ENCODE data around the gene VPS37C. TPM values are rescaled to one million over a fixed set of nuclear protein-coding genes. Genes with fewer than 3 reads are reported as not detected.
A peak's percentile ranks its signal among the peaks of the same experiment; 100 is the strongest.

Gene VPS37C
- total RNA-seq, 1 donor from 2014 or later: 29.1 TPM

DNA sequence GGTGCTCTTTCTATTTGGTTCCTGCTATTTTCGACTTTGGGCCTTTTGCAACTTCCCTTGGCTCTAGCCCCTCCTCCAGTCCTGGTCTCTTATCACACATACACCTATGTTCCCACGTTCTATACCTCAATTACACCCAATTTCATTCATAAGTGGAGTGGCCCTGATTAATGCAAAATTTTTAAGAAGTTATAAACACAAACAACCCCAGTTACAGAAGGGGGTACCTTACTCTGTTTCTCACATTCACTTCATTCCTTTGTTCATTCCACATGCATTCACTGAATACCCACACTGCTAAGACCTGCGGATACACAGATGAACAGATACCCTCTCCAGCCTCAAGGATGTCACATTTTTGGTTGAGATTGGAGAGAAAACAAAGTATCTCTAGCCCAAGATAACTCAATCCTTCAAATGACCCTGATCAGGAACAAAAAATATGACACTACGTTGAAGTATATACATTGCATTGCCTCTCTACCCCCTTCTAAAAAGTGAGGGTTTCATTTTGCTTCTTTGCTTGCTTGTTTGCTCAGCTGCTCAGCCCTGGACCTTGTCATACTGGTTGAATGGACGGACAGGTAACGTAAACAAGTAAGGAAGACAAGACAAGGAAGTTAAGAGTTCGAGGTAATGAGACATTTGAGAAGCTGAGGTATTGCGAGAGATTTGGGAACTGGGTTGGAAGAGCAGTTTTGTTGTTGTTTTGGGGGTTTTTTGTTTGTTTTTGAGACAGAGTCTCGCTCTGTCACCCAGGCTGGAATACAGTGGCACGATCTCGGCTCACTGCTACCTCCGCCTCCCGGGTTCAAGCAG, 3.6 kb upstream of the VPS37C start:
- Mint-ChIP-seq H3K27ac (peak overlapping the region; percentile 48), H3K9me3 (peaks cover 3% of the 10 kb centered on the region), H3K27me3 (ENCODE audit: low read depth) (no peaks in the 10 kb centered on the region), H3K36me3 (no peaks in the 10 kb centered on the region), H3K4me3 (no peak overlapping the region), H3K4me1 (peaks cover 29% of the 10 kb centered on the region)
- TF ChIP-seq, protein P1, sequence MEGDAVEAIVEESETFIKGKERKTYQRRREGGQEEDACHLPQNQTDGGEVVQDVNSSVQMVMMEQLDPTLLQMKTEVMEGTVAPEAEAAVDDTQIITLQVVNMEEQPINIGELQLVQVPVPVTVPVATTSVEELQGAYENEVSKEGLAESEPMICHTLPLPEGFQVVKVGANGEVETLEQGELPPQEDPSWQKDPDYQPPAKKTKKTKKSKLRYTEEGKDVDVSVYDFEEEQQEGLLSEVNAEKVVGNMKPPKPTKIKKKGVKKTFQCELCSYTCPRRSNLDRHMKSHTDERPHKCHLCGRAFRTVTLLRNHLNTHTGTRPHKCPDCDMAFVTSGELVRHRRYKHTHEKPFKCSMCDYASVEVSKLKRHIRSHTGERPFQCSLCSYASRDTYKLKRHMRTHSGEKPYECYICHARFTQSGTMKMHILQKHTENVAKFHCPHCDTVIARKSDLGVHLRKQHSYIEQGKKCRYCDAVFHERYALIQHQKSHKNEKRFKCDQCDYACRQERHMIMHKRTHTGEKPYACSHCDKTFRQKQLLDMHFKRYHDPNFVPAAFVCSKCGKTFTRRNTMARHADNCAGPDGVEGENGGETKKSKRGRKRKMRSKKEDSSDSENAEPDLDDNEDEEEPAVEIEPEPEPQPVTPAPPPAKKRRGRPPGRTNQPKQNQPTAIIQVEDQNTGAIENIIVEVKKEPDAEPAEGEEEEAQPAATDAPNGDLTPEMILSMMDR (IDR thresholded peaks at IDR 0.05; ENCODE audit: unreplicated experiment): no peak
- DNase-seq (ENCODE audit: low spot score in 2 of 2, unreplicated experiment in 2 of 2): no peak

DNA sequence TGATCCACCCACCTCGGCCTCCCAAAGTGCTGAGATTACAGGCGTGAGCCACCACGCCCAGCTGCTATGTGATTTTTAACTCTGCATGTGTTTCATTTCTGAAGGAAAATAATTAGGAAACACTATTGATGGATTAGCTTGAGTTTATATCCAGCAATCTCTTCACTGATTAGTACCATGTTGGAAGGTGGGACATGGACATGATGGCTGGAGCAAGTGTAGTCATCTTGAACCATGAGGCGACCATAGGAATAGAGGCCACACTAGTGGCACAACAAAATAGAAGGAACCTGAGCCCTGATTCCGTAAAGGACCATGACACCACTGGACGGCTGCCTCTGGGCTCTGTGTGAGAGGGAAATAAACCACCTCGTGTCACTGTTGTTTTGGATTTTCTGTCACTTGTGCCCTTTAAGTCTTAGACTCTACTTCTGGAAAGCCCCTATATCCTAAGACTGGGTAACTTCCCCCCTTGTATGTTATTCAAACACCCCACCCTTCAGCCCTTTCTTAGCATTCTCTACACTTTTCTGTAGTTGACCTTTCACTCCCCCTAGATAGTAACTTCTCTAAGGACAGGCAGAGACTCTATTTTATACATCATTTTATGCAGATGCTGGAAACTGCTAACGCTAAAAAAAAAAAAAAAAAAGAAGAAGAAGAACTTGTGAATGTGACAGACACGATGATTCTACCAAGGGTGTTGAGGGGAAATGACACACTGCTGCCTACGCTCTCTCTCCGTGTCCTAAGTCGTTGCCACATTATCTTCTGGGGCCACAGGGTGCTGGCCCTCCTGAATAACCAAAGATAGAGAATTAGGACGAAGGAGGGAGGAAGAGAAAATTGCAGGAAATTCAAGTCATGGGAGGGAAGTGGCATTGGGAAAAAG, 2.7 kb upstream of the VPS37C start:
- H3K27me3 Mint-ChIP-seq (ENCODE audit: low read depth): no peaks in the 10 kb centered on the region
- no peaks in the 10 kb centered on the region for H3K36me3 Mint-ChIP-seq
- no peak overlapping the region for H3K27ac Mint-ChIP-seq
- H3K9me3 Mint-ChIP-seq: peaks cover 3% of the 10 kb centered on the region
- no peak for DNase-seq (ENCODE audit: low spot score in 2 of 2, unreplicated experiment in 2 of 2)
- TF ChIP-seq, protein P1 (IDR thresholded peaks at IDR 0.05; ENCODE audit: unreplicated experiment): no peak
- peaks cover 35% of the 10 kb centered on the region for H3K4me1 Mint-ChIP-seq
- H3K4me3 Mint-ChIP-seq: no peak overlapping the region

DNA sequence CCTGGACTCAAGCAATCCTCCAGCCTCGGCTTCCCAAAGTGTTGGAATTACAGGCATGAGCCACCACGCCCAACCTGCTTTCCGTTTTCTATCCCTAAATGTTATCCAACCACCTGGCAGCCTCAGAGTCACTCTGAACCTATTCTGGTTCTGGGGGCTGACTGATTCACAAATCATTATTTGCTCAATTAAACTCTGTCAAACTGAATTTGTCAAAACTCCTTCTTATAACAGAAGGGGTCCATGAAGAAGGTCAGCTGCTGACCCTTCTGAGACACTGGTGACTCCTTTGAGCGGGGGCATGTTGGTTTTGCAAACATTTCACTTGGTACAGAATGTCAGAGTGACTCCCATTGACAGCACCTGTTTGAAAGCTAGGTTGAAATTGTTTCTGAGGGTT, 1.8 kb upstream of the VPS37C start:
- Mint-ChIP-seq H3K36me3 (no peaks in the 10 kb centered on the region), H3K4me3 (no peak overlapping the region), H3K9me3 (no peaks in the 10 kb centered on the region), H3K27ac (no peak overlapping the region), H3K27me3 (ENCODE audit: low read depth) (no peaks in the 10 kb centered on the region), H3K4me1 (peaks cover 43% of the 10 kb centered on the region)
- TF ChIP-seq, protein P1 (IDR thresholded peaks at IDR 0.05; ENCODE audit: unreplicated experiment): no peak
- DNase-seq (ENCODE audit: low spot score in 2 of 2, unreplicated experiment in 2 of 2): no peak

GRCh38 chr11:61162092-61162941, 1.1 kb upstream of the VPS37C start:
- Mint-ChIP-seq H3K27ac (peak overlapping the region; percentile 92), H3K4me1 (peaks cover 48% of the 10 kb centered on the region), H3K27me3 (ENCODE audit: low read depth) (no peaks in the 10 kb centered on the region), H3K4me3 (peak overlapping the region; percentile 87), H3K9me3 (no peaks in the 10 kb centered on the region), H3K36me3 (peaks cover 3% of the 10 kb centered on the region)
- TF ChIP-seq, protein P1 (IDR thresholded peaks at IDR 0.05; ENCODE audit: unreplicated experiment): no peak
- DNase-seq (ENCODE audit: low spot score in 2 of 2, unreplicated experiment in 2 of 2): no peak

DNA sequence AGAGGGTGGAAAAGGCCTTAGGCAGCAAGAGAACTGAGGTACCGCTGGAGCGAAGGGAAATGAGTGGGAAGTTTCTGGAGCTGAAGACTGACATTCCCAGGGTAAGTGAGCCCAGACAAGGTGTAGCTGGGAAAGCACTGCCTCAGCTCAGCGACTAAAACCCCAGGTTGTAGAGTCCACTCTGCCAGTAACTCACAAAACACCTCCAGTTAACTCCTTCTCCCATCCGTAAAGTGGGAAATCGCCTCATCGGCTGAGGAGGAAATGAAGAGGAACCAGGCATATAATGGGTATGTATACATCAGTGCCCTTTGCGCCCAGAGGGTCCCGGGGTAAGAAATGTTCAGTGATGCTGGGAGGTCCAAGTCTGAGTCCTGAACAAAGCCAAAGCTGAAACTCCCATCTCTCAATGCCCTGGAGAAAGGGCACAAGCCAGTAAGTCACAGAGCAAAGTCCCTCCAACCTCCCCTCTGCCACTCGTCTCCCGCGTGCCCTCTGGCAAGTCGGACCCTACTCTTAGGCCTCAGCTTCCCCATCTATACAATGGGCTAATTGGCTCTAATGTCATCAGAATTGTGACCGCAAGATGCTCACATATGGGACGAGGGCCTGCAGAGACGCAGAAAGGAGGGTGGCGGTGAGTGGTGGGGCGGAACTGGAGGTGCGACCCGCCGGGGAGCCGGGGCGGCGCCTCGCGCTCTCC, 588 bp downstream of the VPS37C start:
- H3K4me1 Mint-ChIP-seq: peaks cover 48% of the 10 kb centered on the region
- DNase-seq (ENCODE audit: low spot score in 2 of 2, unreplicated experiment in 2 of 2): no peak
- H3K4me3 Mint-ChIP-seq: peak overlapping the region; percentile 78
- peaks cover 10% of the 10 kb centered on the region for H3K9me3 Mint-ChIP-seq
- peaks cover 13% of the 10 kb centered on the region for H3K36me3 Mint-ChIP-seq
- TF ChIP-seq, protein P1 (IDR thresholded peaks at IDR 0.05; ENCODE audit: unreplicated experiment): no peak
- no peaks in the 10 kb centered on the region for H3K27me3 Mint-ChIP-seq (ENCODE audit: low read depth)
- H3K27ac Mint-ChIP-seq: peak overlapping the region; percentile 91

Data from mesothelial cell of epicardium (in vitro differentiated cells).